ENCODE measurements around the gene BFAR.
"Not testable (repeated sequence)": the region's sequence is repeated elsewhere in the genome, so short reads cannot be mapped to it uniquely, and the experiment has no call there.

The BFAR gene

GRCh38 chr16:14694129-14694528, 61.4 kb downstream of the BFAR start, which contains the start of gene PLA2G10:
Gene PLA2G10, minus strand, starts transcription at chr16:14694308. Its CDS starts 79 bp downstream, at chr16:14694229.
- not testable (repeated sequence) for DNase-seq (ENCODE audit: low read depth, low spot score)

GRCh38 chr16:14701859-14702258, 69.1 kb downstream of the BFAR start:
- not testable (repeated sequence) for DNase-seq (ENCODE audit: low read depth, low spot score)

GRCh38 chr16:14702672-14703071, 69.9 kb downstream of the BFAR start:
- not testable (repeated sequence) for DNase-seq (ENCODE audit: low read depth, low spot score)

- DNase-seq (ENCODE audit: low read depth, low spot score), result not testable (repeated sequence)
Observed at GRCh38 chr16:14703156-14704011, 70.6 kb downstream of the BFAR start, which contains the start of gene NPIPA3. Gene NPIPA3, plus strand, starts transcription at chr16:14703411. Its CDS starts 5,533 bp downstream, at chr16:14708944.

Data from ELF-1 (cell line).